PC-9 (cell line): ENCODE data around the gene BFSP2. TPM values are rescaled to one million over a fixed set of nuclear protein-coding genes. Genes with fewer than 3 reads are reported as not detected.

Experiments used
- BruUV-seq: library from RNA; stranded (reverse); fragments of 400-500 nt; replicated peaks from 2 replicates; lab custom pipeline; 2021; lab: Mats Ljungman, UMichigan
- CTCF ChIA-PET: fragments of 300-600 bp; sonication (Branson Sonifier 250); formaldehyde crosslinking; loops from one replicate; lab custom pipeline; 2022; ENCODE audit warnings: antibody characterized with exemption; lab: Charles Lee
- POLR2A ChIA-PET: fragments of 300-600 bp; sonication (Branson Sonifier 250); formaldehyde crosslinking; loops from one replicate; lab custom pipeline; 2022; ENCODE audit warnings: antibody characterized with exemption; ENCODE audit not compliant: unreplicated experiment; lab: Charles Lee
- DNase-seq, 2 experiments: peaks; one replicate each; pipeline versions ENCODE4 v3.0.0 to v3.0.0-alpha.2; 2015 to 2022; ENCODE audit warnings: mixed read lengths in 1 of 2
- H2AFZ ChIP-seq: fragments of 200-600 bp; sonication (generic); 2 replicates; pipeline ENCODE4 v1.8.1; 2017; ENCODE audit warnings: antibody characterized with exemption
- H3F3A ChIP-seq: fragments of 200-600 bp; sonication (generic); 2 replicates; pipeline ENCODE4 v1.8.1; 2017; ENCODE audit warnings: antibody characterized with exemption, mild to moderate bottlenecking, low read depth; ENCODE audit not compliant: insufficient read depth
- H3K27ac ChIP-seq: fragments of 200-600 bp; sonication (generic); 2 replicates; pipeline ENCODE4 v1.6.1; 2016; ENCODE audit warnings: mixed run types
- H3K27me3 ChIP-seq: fragments of 200-600 bp; sonication (generic); 2 replicates; pipeline ENCODE4 v1.6.1; 2016; ENCODE audit warnings: low read depth, mixed run types; ENCODE audit not compliant: insufficient read depth
- H3K36me3 ChIP-seq: fragments of 200-600 bp; sonication (generic); 2 replicates; pipeline ENCODE4 v1.6.1; 2016; ENCODE audit warnings: low read depth, mixed run types
- H3K4me1 ChIP-seq: fragments of 200-600 bp; sonication (generic); replicated peaks from 2 replicates; pipeline ENCODE4 v1.6.1; 2016; ENCODE audit warnings: mixed run types; ENCODE audit not compliant: insufficient read depth
- H3K4me2 ChIP-seq: fragments of 200-600 bp; sonication (generic); 2 replicates; pipeline ENCODE4 v1.6.1; 2017; ENCODE audit warnings: mixed run types
- H3K4me3 ChIP-seq: fragments of 200-600 bp; sonication (generic); 2 replicates; pipeline ENCODE4 v1.6.1; 2016; ENCODE audit warnings: mixed run types
- H3K79me2 ChIP-seq: fragments of 200-600 bp; sonication (generic); 2 replicates; pipeline ENCODE4 v1.6.1; 2017; ENCODE audit warnings: low read depth, mixed run types
- H3K9me2 ChIP-seq: fragments of 200-600 bp; sonication (generic); 2 replicates; pipeline ENCODE4 v1.8.1; 2017; ENCODE audit warnings: mild to moderate bottlenecking; ENCODE audit not compliant: insufficient read depth
- H3K9me3 ChIP-seq: fragments of 200-600 bp; sonication (generic); 2 replicates; pipeline ENCODE4 v1.8.1; 2016; ENCODE audit warnings: low read depth; ENCODE audit not compliant: insufficient read depth
- H4K20me1 ChIP-seq: fragments of 200-600 bp; sonication (generic); 2 replicates; pipeline ENCODE4 v1.8.1; 2017; ENCODE audit not compliant: insufficient read depth
- CTCF ChIP-seq: fragments of 200-600 bp; sonication (generic); conservative IDR thresholded peaks from 2 replicates; pipeline ENCODE4 v1.6.1; 2017; ENCODE audit warnings: mixed run types, antibody characterized with exemption, mild to moderate bottlenecking, moderate library complexity
- EZH2 ChIP-seq: fragments of 200-600 bp; sonication (generic); IDR thresholded peaks from 2 replicates; pipeline ENCODE4 v1.8.0; 2017; ENCODE audit warnings: antibody characterized with exemption, low read depth
- intact Hi-C: fragments of 100-400 bp; cut with micrococcal nuclease; formaldehyde crosslinking; loops from one replicate; pipeline ENCODE4 v1.10.0; 2022; ENCODE audit not compliant: unreplicated experiment
- total RNA-seq: library from RNA; stranded (reverse); gene quantifications from 2 replicates; pipeline ENCODE4 v1.2.3, GENCODE V29; 2021

BFSP2 gene
- total RNA-seq, 1 experiment from 2014 or later: not detected

GRCh38 chr3:133464573-133464972 is 64.7 kb downstream of the BFSP2 start:
- H3K4me1 ChIP-seq: peaks cover 43% of the 10 kb centered on the region

GRCh38 chr3:133466531-133467386 is 66.9 kb downstream of the BFSP2 start:
- CTCF ChIA-PET: interaction anchor here (0.6 kb wide), 1 partner anchor 9 kb away, joined by 3 read pairs; no protein-coding TSS in a partner anchor

More at GRCh38 chr3:133464573-133464972, 64.7 kb downstream of the BFSP2 start:
- no peak for DNase-seq
- H3K79me2 ChIP-seq: no peaks in the 10 kb centered on the region
- peaks cover 33% of the 10 kb centered on the region for H3F3A ChIP-seq
- no peaks in the 10 kb centered on the region for H3K36me3 ChIP-seq
- no peaks in the 10 kb centered on the region for H4K20me1 ChIP-seq
- no peak overlapping the region for H3K4me3 ChIP-seq
- H3K27ac ChIP-seq: no peak overlapping the region
- TF ChIP-seq EZH2 (no peak), CTCF (peak; percentile 42; the same call in 1 of the 2 replicates)
- H3K27me3 ChIP-seq: no peaks in the 10 kb centered on the region
- intact Hi-C loops: loop anchor here (10.0 kb wide), 1 partner anchor 340 kb away; the partner anchor contains the start of gene SRPRB
- no peaks in the 10 kb centered on the region for H3K9me2 ChIP-seq
- H3K9me3 ChIP-seq: no peaks in the 10 kb centered on the region
- BruUV-seq: no TSS peak
- no peak overlapping the region for H3K4me2 ChIP-seq
- ChIA-PET CTCF (interaction anchor here (0.6 to 0.9 kb wide), 6 partner anchors 16 to 623 kb away, joined by 4 to 11 read pairs (median 6); no protein-coding TSS in a partner anchor), POLR2A (interaction anchor here (0.6 kb wide), 2 partner anchors 16 to 104 kb away, joined by 3 to 5 read pairs; no protein-coding TSS in a partner anchor)
- H2AFZ ChIP-seq: no peak overlapping the region

More at GRCh38 chr3:133466531-133467386, 66.9 kb downstream of the BFSP2 start:
- BruUV-seq: no TSS peak
- no peak for TF ChIP-seq CTCF
- TF ChIP-seq EZH2: no peak
- Histone ChIP-seq H4K20me1 (no peaks in the 10 kb centered on the region), H3K79me2 (no peaks in the 10 kb centered on the region), H3F3A (peaks cover 18% of the 10 kb centered on the region), H3K4me1 (peaks cover 27% of the 10 kb centered on the region), H3K36me3 (no peaks in the 10 kb centered on the region), H3K27ac (no peak overlapping the region), H3K4me2 (no peak overlapping the region), H3K27me3 (no peaks in the 10 kb centered on the region), H3K9me3 (no peaks in the 10 kb centered on the region), H3K4me3 (no peak overlapping the region), H3K9me2 (no peaks in the 10 kb centered on the region), H2AFZ (no peak overlapping the region)
- no peak for DNase-seq
- intact Hi-C loops: loop anchor here (10.0 kb wide), 1 partner anchor 338 kb away; the partner anchor contains the start of gene SRPRB
- POLR2A ChIA-PET: interaction anchor here (0.6 kb wide), 1 partner anchor 53 kb away, joined by 23 read pairs; no protein-coding TSS in a partner anchor
